DMS114 treated with DMSO at 0.1 percent for 48 hours (cell line): ENCODE data around the gene ADARB2.

Source experiments
- DNase-seq: peaks from one replicate; lab custom pipeline; 2025; ENCODE audit not compliant: unreplicated experiment; lab: John Stamatoyannopoulos, UW

ADARB2 gene

GRCh38 chr10:1339396-1339795 is 397.9 kb downstream of the ADARB2 start:
- DNase-seq = no peak

GRCh38 chr10:1335642-1336041 is 401.7 kb downstream of the ADARB2 start:
- no peak for DNase-seq

DNA sequence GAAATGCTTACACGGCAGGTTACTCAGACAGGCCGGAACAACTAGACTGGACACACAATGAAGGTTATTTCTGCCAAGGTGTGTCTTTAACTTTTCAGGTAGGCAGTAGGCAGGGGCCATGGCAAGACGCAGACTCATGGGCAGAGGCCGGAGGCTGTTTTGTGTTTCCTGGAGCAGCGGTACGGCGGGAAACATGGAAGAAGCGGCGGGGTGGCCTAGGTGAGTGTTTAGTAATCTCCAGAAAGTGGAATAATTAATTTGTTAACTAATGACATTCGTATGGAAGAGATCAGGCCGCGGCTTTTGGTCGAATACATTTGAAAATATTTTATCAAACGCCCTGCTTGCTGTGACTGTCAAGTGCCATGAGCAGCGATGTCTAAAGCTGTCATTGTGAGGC is 403.3 kb downstream of the ADARB2 start:
- no peak for DNase-seq

DNA sequence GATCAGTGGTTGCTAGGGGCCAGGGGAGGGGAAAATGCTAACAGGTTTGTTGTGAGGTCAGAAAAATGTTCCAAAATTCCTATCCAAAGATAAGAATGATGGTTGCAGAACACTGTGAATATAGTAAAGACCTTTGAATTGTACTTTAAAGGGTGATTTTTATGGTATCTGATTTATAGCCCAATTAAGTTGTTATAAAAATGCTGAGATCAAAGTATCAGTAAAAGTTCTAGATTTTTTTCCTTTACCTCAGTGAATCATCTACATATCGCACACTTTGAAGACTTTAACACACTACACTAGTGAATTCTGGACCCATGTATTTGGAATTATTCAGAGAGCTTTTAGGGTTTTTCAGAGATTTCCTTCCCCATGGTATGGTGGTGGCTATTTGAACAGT is 405.8 kb downstream of the ADARB2 start:
- no peak for DNase-seq

- no peak for DNase-seq
These were observed 407.7 kb downstream of the ADARB2 start for GRCh38 chr10:1329622-1330021.

GRCh38 chr10:1328981-1329614 is 408.2 kb downstream of the ADARB2 start:
- DNase-seq = no peak

GRCh38 chr10:1328161-1328823 is 409.0 kb downstream of the ADARB2 start:
- no peak for DNase-seq

GRCh38 chr10:1327759-1328158 is 409.6 kb downstream of the ADARB2 start:
- peak; percentile 15 for DNase-seq

GRCh38 chr10:1326514-1326913 is 410.8 kb downstream of the ADARB2 start:
- DNase-seq = peak; percentile 40

DNA sequence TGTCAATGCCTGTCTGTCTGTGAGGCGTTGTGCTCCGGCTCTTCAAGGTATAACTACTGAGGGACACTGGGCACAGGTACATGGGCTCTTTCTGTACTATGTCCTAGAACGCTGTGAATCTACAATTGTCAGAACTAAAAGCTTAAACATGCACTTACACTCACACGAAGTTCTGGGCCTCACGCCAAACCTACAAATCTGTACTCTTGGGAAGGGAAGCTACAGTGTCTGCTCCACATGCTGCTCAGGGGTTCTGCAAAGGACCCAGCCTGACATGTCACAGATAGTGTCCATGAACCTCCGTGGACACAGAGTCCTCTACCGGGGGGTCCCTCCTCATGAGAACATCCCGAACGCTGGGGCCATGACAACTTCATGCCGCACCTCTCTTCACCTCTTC is 412.4 kb downstream of the ADARB2 start:
- no peak for DNase-seq

GRCh38 chr10:1323951-1324350 is 413.4 kb downstream of the ADARB2 start:
- DNase-seq = no peak

GRCh38 chr10:1320739-1321320 is 416.5 kb downstream of the ADARB2 start:
- DNase-seq = no peak

DNA sequence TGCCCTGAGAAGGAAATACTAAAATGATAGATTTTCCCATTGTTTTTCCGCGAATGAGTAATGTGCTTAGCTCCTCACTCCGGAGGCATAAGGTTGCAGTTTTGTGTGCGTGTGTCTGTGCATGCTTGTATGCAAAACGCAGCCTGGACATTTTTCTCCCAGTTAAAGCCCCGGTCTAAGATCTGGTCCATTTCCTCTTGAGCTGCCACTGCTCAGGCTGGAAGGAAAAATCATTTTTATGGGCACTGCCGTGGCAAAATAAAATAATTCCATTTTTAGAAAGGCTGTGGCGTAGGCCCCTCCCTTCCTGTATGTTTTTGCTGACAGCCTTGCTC is 420.5 kb downstream of the ADARB2 start:
- DNase-seq = no peak

DNA sequence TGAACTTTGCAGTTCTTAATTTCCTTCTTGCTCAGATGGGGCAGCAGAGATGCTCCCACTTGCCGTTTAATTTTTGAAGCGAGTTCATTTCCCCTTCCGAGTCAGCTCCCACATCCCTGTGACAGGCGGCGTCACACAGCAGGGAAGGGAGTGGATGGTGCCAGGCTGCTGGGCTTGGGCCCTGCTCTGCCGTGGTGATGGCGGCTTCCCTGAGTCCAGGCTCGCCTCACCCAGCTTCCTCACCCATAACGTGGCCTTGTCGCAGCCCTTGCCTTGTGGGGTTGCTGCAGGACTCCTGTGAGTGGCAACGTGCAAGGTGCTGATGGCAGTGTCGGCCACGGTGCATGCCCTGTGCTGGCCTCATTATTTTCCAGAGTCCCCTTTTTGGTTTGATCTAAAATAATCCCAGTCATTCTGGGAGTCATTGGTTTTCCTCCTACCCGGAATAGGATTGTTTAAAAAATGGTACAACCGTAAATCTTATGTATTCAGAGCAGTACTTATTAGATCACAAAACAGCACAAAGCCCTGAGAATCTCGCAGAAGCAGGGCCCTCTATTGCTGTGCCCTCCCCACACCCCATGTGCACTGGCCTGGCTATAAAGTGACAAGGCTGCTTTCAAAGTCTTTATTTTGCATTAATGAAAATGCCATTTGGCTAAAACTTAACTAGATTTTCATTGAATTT is 421.1 kb downstream of the ADARB2 start:
- no peak for DNase-seq

DNA sequence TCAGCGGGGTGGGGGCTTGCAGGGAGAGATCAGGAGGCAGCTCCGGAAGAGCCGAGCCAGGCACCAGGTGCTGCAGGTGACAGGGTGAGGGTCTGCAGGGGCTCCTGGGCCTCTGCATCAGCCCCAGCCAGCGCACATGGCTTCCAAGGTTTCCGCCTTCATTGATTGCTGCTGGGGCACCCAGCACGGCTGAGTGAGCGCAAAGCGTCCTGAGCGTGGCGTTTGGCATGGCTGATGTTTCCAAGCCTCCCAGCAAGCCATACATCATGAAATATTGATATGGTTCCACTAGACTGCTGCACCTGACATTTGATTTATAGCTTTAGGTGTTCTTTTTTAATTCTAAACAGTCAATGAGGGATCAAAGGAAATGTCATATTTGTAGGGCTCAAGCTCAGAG is 422.1 kb downstream of the ADARB2 start:
- no peak for DNase-seq

DNA sequence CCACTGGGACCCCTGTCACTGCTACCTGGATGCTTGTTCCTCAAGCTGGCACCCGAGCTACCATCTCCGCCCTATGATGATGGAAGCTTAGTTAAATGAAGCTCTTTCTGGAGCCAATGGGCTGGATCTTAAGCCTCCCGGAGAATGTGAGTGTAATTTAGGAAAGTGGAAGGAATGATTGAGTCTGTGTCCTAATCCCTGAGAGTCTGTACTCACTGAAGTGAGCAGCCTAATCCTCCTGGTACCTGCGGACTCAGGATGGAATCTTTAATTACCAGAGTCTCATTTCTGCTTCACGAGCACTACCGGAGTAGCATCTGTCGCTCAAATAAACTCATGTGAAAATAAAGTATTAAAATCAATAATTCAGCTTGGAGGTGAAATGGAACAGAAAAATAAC is 425.6 kb downstream of the ADARB2 start:
- DNase-seq = no peak

GRCh38 chr10:1310271-1310789 is 427.0 kb downstream of the ADARB2 start:
- DNase-seq = no peak

DNA sequence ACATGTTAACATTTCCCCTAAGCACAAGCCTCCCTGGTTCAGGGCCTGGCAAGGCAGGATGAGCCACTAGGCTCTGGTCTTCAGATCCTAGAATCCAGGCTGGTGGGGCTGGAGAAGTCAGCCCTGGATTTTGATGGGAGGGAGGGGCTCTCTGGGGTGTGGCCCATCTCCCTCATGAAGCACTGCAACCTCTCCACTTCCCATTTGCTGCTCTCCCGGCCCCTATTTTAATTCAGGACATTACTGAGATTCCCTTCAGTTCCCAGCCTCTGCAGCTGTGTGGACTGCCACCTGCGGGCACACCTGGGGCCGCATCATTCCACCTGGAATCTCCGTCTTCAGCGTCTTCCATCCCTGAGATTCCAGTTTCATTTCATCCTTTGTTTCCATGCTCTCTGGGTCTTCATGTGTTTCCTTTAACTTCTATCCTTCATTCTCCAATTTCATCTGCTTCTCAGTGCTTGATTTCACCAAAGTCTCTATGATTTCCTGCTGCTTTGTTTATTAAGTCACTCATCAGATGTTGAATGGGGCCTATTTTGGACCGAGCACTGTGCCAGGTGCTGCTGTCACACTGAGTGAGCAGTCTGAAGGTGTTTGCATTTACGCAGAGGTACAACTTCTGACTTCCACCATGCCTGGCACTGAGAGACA is 427.6 kb downstream of the ADARB2 start:
- no peak for DNase-seq

- no peak for DNase-seq
These were observed 428.2 kb downstream of the ADARB2 start for GRCh38 chr10:1308962-1309616.

- no peak for DNase-seq
These were observed 429.0 kb downstream of the ADARB2 start for GRCh38 chr10:1308173-1308961.
